ENCODE measurements around the gene ATAD3C.
"Not testable (repeated sequence)": the region's sequence is repeated elsewhere in the genome, so short reads cannot be mapped to it uniquely, and the experiment has no call there.

DNA sequence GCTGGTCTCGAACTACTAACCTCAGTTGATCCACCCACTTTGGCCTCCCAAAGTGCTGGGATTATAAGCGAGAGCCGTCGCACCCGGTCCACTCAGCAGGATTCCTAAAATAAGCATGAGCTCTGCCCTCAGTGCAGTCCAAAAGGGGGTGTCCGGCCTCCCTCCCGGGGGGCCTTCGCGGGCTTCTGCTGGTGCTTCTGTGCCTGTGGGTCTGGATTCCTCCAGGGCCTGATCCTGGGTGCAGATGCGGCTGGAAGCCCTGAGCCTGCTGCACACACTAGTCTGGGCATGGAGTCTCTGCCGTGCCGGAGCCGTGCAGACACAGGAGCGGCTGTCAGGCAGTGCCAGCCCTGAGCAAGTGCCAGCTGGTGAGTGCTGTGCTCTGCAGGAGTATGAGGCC lies 67.4 kb downstream of the ATAD3C start:
- TF ChIP-seq, protein P1, sequence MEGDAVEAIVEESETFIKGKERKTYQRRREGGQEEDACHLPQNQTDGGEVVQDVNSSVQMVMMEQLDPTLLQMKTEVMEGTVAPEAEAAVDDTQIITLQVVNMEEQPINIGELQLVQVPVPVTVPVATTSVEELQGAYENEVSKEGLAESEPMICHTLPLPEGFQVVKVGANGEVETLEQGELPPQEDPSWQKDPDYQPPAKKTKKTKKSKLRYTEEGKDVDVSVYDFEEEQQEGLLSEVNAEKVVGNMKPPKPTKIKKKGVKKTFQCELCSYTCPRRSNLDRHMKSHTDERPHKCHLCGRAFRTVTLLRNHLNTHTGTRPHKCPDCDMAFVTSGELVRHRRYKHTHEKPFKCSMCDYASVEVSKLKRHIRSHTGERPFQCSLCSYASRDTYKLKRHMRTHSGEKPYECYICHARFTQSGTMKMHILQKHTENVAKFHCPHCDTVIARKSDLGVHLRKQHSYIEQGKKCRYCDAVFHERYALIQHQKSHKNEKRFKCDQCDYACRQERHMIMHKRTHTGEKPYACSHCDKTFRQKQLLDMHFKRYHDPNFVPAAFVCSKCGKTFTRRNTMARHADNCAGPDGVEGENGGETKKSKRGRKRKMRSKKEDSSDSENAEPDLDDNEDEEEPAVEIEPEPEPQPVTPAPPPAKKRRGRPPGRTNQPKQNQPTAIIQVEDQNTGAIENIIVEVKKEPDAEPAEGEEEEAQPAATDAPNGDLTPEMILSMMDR (IDR thresholded peaks at IDR 0.05), result not testable (repeated sequence)
- not testable (repeated sequence) for TF ChIP-seq POLR2A, POLR2AphosphoS5 (IDR thresholded peaks at IDR 0.05)

All from gastroesophageal sphincter (tissue), 3 donors.